RPMI8226 (cell line): Measurements from ENCODE around the gene MST1R.
A peak's percentile ranks its signal among the peaks of the same experiment; 100 is the strongest.
"Not testable (repeated sequence)": the region's sequence is repeated elsewhere in the genome, so short reads cannot be mapped to it uniquely, and the experiment has no call there.

Source experiments
- DNase-seq: peaks from one replicate; pipeline ENCODE4 v3.0.0-alpha.2; 2015

Gene MST1R

GRCh38 chr3:49911124-49911420 is 7.4 kb upstream of the MST1R start:
- no peak for DNase-seq

GRCh38 chr3:49910409-49911123 is 6.9 kb upstream of the MST1R start:
- DNase-seq, result no peak

GRCh38 chr3:49908373-49909199 is 4.9 kb upstream of the MST1R start:
- DNase-seq, result no peak

- DNase-seq, result peak; percentile 66
These were observed 2.5 kb upstream of the MST1R start for GRCh38 chr3:49906073-49906743.

GRCh38 chr3:49904448-49904847 is 775 bp upstream of the MST1R start:
- not testable (repeated sequence) for DNase-seq

- DNase-seq, result no peak
These were observed 945 bp downstream of the MST1R start for GRCh38 chr3:49902511-49903345.

- peak; percentile 35 for DNase-seq
These were observed 2.0 kb downstream of the MST1R start for GRCh38 chr3:49901366-49902339.

GRCh38 chr3:49900491-49901153 is 3.1 kb downstream of the MST1R start:
- DNase-seq, result peak; percentile 91

- peak; percentile 32 for DNase-seq
These were observed 3.9 kb downstream of the MST1R start for GRCh38 chr3:49899815-49900214.

GRCh38 chr3:49898991-49899390 is 4.7 kb downstream of the MST1R start:
- DNase-seq, result no peak

GRCh38 chr3:49896345-49896744 is 7.3 kb downstream of the MST1R start:
- no peak for DNase-seq

- DNase-seq, result no peak
These were observed 7.9 kb downstream of the MST1R start for GRCh38 chr3:49895791-49896190.

GRCh38 chr3:49889296-49889695 is 14.4 kb downstream of the MST1R start:
- DNase-seq, result no peak

GRCh38 chr3:49886922-49887265 is 16.8 kb downstream of the MST1R start:
- no peak for DNase-seq

GRCh38 chr3:49883998-49884397 is 19.7 kb downstream of the MST1R start:
- DNase-seq, result no peak

GRCh38 chr3:49882166-49882565 is 21.5 kb downstream of the MST1R start:
- DNase-seq, result no peak

GRCh38 chr3:49880581-49881315 is 22.9 kb downstream of the MST1R start:
- peak; percentile 47 for DNase-seq

- no peak for DNase-seq
These were observed 24.0 kb downstream of the MST1R start for GRCh38 chr3:49879721-49880120.

GRCh38 chr3:49878686-49879085 is 25.0 kb downstream of the MST1R start:
- peak; percentile 34 for DNase-seq

- DNase-seq, result no peak
These were observed 26.0 kb downstream of the MST1R start for GRCh38 chr3:49877716-49878115.

- DNase-seq, result no peak
These were observed 27.1 kb downstream of the MST1R start for GRCh38 chr3:49876567-49876966.
